ENCODE data around the gene NONO. TPM values are rescaled to one million over a fixed set of nuclear protein-coding genes. Genes with fewer than 3 reads are reported as not detected.
"Not testable (repeated sequence)": the region's sequence is repeated elsewhere in the genome, so short reads cannot be mapped to it uniquely, and the experiment has no call there.

Gene NONO
- total RNA-seq, 1 donor from 2014 or later = 343 TPM

DNA sequence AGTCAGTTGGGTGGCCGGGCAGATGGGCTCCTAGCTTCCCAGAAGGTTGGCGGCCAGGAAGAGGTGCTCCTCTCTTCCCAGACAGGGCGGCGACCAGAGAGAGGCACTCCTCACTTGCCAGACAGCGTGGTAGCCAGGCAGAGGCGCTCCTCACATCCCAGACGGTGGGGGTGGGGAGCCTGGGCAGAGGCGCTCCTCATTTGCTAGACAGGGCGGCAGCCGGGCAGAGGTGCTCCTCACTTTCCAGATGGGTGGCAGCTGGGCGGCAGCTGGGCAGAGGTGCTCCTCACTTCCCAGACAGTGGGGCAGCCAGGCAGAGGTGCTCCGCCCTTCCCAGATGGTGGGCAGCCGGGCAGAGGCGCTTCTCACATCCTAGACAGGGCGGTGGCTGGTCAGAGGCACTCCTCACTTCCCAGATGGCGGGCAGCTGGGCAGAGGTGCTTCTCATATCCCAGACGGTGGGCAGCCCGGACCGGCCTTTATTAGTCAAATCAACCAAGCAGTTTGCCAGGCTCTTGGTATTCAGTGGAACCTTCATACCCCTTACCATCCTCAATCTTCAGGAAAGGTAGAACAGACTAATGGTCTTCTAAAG, 13.5 kb upstream of the NONO start:
- H3K79me2 ChIP-seq (ENCODE audit: insufficient read depth, low read length) = no peaks in the 10 kb centered on the region
- no peak overlapping the region for H2AFZ ChIP-seq (ENCODE audit: low read depth, low read length)
- no peak for DNase-seq (ENCODE audit: low read depth)
- no peaks in the 10 kb centered on the region for H3K4me1 ChIP-seq (ENCODE audit: insufficient read depth, low read length)
- no peak for TF ChIP-seq EZH2 (IDR thresholded peaks at IDR 0.05; ENCODE audit: insufficient read depth, low read length)
- no peak for TF ChIP-seq CTCF (IDR thresholded peaks at IDR 0.05; ENCODE audit: insufficient read depth, low read depth, low read length)
- no peaks in the 10 kb centered on the region for H3K9me3 ChIP-seq (ENCODE audit: insufficient read depth, low read depth, low read length)
- H3K27me3 ChIP-seq (ENCODE audit: insufficient read depth, low read length) = no peaks in the 10 kb centered on the region
- no peak overlapping the region for H3K4me2 ChIP-seq (ENCODE audit: low read length)
- Mint-ChIP-seq H3K27me3 (ENCODE audit: low read depth, unreplicated experiment) (no peaks in the 10 kb centered on the region), H3K4me3 (ENCODE audit: unreplicated experiment) (no peak overlapping the region), H3K4me1 (ENCODE audit: low read depth, unreplicated experiment) (no peaks in the 10 kb centered on the region), H3K27ac (ENCODE audit: unreplicated experiment) (no peak overlapping the region), H3K9me3 (ENCODE audit: unreplicated experiment) (no peaks in the 10 kb centered on the region), H3K36me3 (ENCODE audit: low read depth, unreplicated experiment) (peaks cover 2% of the 10 kb centered on the region)
- H3K4me3 ChIP-seq (ENCODE audit: insufficient read depth, low read depth, low read length) = no peak overlapping the region
- H3K9ac ChIP-seq (ENCODE audit: low read length) = no peak overlapping the region
- H3K27ac ChIP-seq (ENCODE audit: low read depth, low read length) = no peak overlapping the region
- FAIRE-seq = no peak
- no peaks in the 10 kb centered on the region for H3K36me3 ChIP-seq (ENCODE audit: insufficient read depth, low read length)
- no peaks in the 10 kb centered on the region for H4K20me1 ChIP-seq (ENCODE audit: insufficient read depth, low read length)

DNA sequence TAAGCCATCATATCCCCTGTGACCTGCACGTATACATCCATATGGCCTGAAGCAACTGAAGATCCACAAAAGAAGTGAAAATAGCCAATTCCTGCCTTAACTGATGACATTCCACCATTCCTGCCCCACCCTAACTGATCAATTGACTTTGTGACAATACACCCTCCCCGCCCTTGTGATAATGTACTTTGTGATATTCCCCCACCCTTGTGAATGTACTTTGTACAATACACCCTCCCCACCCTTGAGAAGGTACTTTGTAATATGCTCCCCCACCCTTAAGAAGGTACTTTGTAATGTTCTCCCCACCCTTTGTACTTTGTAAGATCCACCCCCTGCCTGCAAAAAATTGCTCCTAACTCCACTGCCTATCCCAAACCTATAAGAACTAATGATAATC, 11.1 kb upstream of the NONO start:
- H4K20me1 ChIP-seq (ENCODE audit: insufficient read depth, low read length); H3K27me3 Mint-ChIP-seq (ENCODE audit: low read depth, unreplicated experiment); H3K27me3 ChIP-seq (ENCODE audit: insufficient read depth, low read length); H3K4me3 Mint-ChIP-seq (ENCODE audit: unreplicated experiment); H3K27ac ChIP-seq (ENCODE audit: low read depth, low read length); DNase-seq (ENCODE audit: low read depth); H3K4me1 ChIP-seq (ENCODE audit: insufficient read depth, low read length); H3K4me1 Mint-ChIP-seq (ENCODE audit: low read depth, unreplicated experiment); H3K4me3 ChIP-seq (ENCODE audit: insufficient read depth, low read depth, low read length); H3K4me2 ChIP-seq (ENCODE audit: low read length); H3K9ac ChIP-seq (ENCODE audit: low read length); H3K9me3 ChIP-seq (ENCODE audit: insufficient read depth, low read depth, low read length); H3K36me3 ChIP-seq (ENCODE audit: insufficient read depth, low read length); FAIRE-seq; H3K36me3 Mint-ChIP-seq (ENCODE audit: low read depth, unreplicated experiment); H2AFZ ChIP-seq (ENCODE audit: low read depth, low read length); H3K27ac Mint-ChIP-seq (ENCODE audit: unreplicated experiment); H3K9me3 Mint-ChIP-seq (ENCODE audit: unreplicated experiment); H3K79me2 ChIP-seq (ENCODE audit: insufficient read depth, low read length): not testable (repeated sequence)

- not testable (repeated sequence) for H3K36me3 ChIP-seq (ENCODE audit: insufficient read depth, low read length); FAIRE-seq; H3K27ac ChIP-seq (ENCODE audit: low read depth, low read length); H3K9ac ChIP-seq (ENCODE audit: low read length); H3K27me3 Mint-ChIP-seq (ENCODE audit: low read depth, unreplicated experiment); H2AFZ ChIP-seq (ENCODE audit: low read depth, low read length); H3K4me3 ChIP-seq (ENCODE audit: insufficient read depth, low read depth, low read length); H3K4me3 Mint-ChIP-seq (ENCODE audit: unreplicated experiment); H3K27ac Mint-ChIP-seq (ENCODE audit: unreplicated experiment); DNase-seq (ENCODE audit: low read depth); H3K4me2 ChIP-seq (ENCODE audit: low read length); H3K4me1 Mint-ChIP-seq (ENCODE audit: low read depth, unreplicated experiment); H3K27me3 ChIP-seq (ENCODE audit: insufficient read depth, low read length); H3K4me1 ChIP-seq (ENCODE audit: insufficient read depth, low read length); H3K9me3 Mint-ChIP-seq (ENCODE audit: unreplicated experiment); H3K36me3 Mint-ChIP-seq (ENCODE audit: low read depth, unreplicated experiment); H3K9me3 ChIP-seq (ENCODE audit: insufficient read depth, low read depth, low read length)
- Histone ChIP-seq H4K20me1 (ENCODE audit: insufficient read depth, low read length) (peaks cover 22% of the 10 kb centered on the region), H3K79me2 (ENCODE audit: insufficient read depth, low read length) (peaks cover 29% of the 10 kb centered on the region)
Observed at GRCh38 chrX:71281300-71281699, 2.1 kb upstream of the NONO start.
